HepG2 (cell line): ENCODE results near the gene MIEF1. TPM values are rescaled to one million over a fixed set of nuclear protein-coding genes. Genes with fewer than 3 reads are reported as not detected.

Experiments used
- GZF1 ChIP-seq: sonication (generic); formaldehyde crosslinking; IDR thresholded peaks from 2 replicates; pipeline ENCODE4 v1.5.1; 2020; ENCODE audit warnings: mild to moderate bottlenecking, missing genetic modification reagents
- HNRNPL ChIP-seq: fragments of 200-400 bp; formaldehyde crosslinking; IDR thresholded peaks from 2 replicates; pipeline ENCODE4 v1.6.1; 2017; ENCODE audit warnings: mild to moderate bottlenecking, low read depth, low read length
- IRX3 ChIP-seq: sonication (generic); formaldehyde crosslinking; IDR thresholded peaks from 2 replicates; pipeline ENCODE4 v1.8.1; 2023; ENCODE audit warnings: mild to moderate bottlenecking, low read depth, missing genetic modification reagents, borderline replicate concordance
- MBD4 ChIP-seq: IDR thresholded peaks from 2 replicates; pipeline ENCODE4 v1.6.1; 2012; ENCODE audit warnings: low read length, inconsistent platforms, borderline replicate concordance
- MXI1 ChIP-seq: IDR thresholded peaks from 3 replicates; pipeline ENCODE4 v1.6.1; 2012; ENCODE audit warnings: low read depth, low read length, inconsistent platforms, borderline replicate concordance
- RARA ChIP-seq: IDR thresholded peaks from 2 replicates; pipeline ENCODE4 v1.6.1; 2016; ENCODE audit warnings: missing genetic modification reagents, missing compliant biosample characterization
- SAP130 ChIP-seq: IDR thresholded peaks from 2 replicates; pipeline ENCODE4 v1.6.1; 2016; ENCODE audit warnings: low read depth
- ZNF12 ChIP-seq: sonication (generic); formaldehyde crosslinking; IDR thresholded peaks from 2 replicates; pipeline ENCODE4 v1.5.0; 2020; ENCODE audit warnings: missing genetic modification reagents
- ZNF121 ChIP-seq: sonication (generic); formaldehyde crosslinking; IDR thresholded peaks from 2 replicates; pipeline ENCODE4 v1.5.0; 2020; ENCODE audit warnings: mild to moderate bottlenecking, missing genetic modification reagents
- ZNF788 ChIP-seq: sonication (generic); formaldehyde crosslinking; IDR thresholded peaks from 2 replicates; pipeline ENCODE4 v1.5.0; 2020; ENCODE audit warnings: mild to moderate bottlenecking, missing genetic modification reagents, borderline replicate concordance
- polyA plus RNA-seq, 8 experiments: library from polyadenylated mRNA; depleted of rRNA in 3 of 8; stranded (reverse) in 7 of 8; unstranded in 1 of 8; fragments of >200 nt; fragmentation: Illumina TruSeq in 4 of 8; extraction: Trizol in 4 of 8; gene quantifications; 2 replicates each; pipeline versions ENCODE4 v1.2.1 to v1.2.3, GENCODE V29; 2011 to 2016; ENCODE audit warnings: low read depth in 4 of 8, missing spikeins in 1 of 8, mixed read lengths in 1 of 8; ENCODE audit not compliant: insufficient read depth in 1 of 8
- total RNA-seq, 5 experiments: library from RNA; depleted of rRNA; stranded (reverse); fragments of >200 nt; fragmentation: Illumina TruSeq; extraction: Trizol; gene quantifications; 2 replicates each; pipeline ENCODE4 v1.2.3, GENCODE V29; 2016; ENCODE audit warnings: low read depth in 1 of 5
- TF ChIP-seq, protein P1 (sequence below): IDR thresholded peaks from 2 replicates; pipeline ENCODE4 v1.6.1; 2016; ENCODE audit warnings: low read depth
- TF ChIP-seq, protein P2 (sequence below): IDR thresholded peaks from 2 replicates; pipeline ENCODE4 v1.4.0; 2020; ENCODE audit warnings: mild to moderate bottlenecking, missing genetic modification reagents
- TF ChIP-seq, protein P3 (sequence below): sonication (generic); formaldehyde crosslinking; IDR thresholded peaks from 2 replicates; pipeline ENCODE4 v1.4.0; 2020; ENCODE audit warnings: missing genetic modification reagents, borderline replicate concordance
- TF ChIP-seq, protein P4 (sequence below): sonication (generic); formaldehyde crosslinking; IDR thresholded peaks from 2 replicates; pipeline ENCODE4 v1.4.0; 2020; ENCODE audit warnings: missing genetic modification reagents

The MIEF1 gene
- total and polyA plus RNA-seq, 2 of the 13 experiments (the other 11 are each of a cell fraction or from before 2014, with no cell fraction given): 21.7 to 34.8 TPM

DNA sequence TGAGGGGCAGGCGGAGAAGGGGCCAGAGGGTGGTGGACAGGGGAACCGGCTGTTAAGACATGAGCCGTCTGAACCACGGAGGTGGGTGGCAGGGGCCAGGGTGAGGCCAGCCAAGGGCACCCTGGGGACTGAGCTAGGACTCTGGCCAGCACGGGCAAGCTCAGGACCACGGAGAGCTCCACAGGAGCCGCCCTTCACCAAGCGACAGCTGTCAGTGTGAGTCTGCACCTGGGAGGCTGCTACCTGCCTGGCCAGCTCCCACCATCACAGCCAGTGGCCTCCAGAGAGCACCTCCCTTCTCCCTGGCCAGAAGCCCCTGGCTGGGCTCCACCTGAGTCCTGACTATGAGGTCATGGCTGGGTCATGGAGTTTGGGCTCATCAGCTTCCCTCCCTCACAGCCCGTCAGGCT, 23.6 kb upstream of the MIEF1 start (continued):
- TF ChIP-seq ZNF12 (peak; percentile 72), IRX3 (CRISPR knock-in tag) (no peak), SAP130 (CRISPR knock-in tag) (peak; percentile 89), GZF1 (CRISPR knock-in tag) (0 out of 2 replicates have a peak, but pooled peaks have one; percentile 39), ZNF788 (CRISPR knock-in tag) (peak; percentile 45; the same call in 1 of the 2 replicates), MBD4 (no peak), RARA (peak; percentile 69), ZNF121 (CRISPR knock-in tag) (no peak), HNRNPL (0 out of 2 replicates have a peak, but pooled peaks have one; percentile 46), MXI1 (peak; percentile 69; the same call in 1 of the 3 replicates)
- TF ChIP-seq, protein P1, sequence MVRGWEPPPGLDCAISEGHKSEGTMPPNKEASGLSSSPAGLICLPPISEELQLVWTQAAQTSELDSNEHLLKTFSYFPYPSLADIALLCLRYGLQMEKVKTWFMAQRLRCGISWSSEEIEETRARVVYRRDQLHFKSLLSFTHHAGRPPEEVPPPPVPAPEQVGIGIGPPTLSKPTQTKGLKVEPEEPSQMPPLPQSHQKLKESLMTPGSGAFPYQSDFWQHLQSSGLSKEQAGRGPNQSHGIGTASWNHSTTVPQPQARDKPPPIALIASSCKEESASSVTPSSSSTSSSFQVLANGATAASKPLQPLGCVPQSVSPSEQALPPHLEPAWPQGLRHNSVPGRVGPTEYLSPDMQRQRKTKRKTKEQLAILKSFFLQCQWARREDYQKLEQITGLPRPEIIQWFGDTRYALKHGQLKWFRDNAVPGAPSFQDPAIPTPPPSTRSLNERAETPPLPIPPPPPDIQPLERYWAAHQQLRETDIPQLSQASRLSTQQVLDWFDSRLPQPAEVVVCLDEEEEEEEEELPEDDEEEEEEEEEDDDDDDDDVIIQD (CRISPR knock-in tag): no peak
- TF ChIP-seq, protein P2, sequence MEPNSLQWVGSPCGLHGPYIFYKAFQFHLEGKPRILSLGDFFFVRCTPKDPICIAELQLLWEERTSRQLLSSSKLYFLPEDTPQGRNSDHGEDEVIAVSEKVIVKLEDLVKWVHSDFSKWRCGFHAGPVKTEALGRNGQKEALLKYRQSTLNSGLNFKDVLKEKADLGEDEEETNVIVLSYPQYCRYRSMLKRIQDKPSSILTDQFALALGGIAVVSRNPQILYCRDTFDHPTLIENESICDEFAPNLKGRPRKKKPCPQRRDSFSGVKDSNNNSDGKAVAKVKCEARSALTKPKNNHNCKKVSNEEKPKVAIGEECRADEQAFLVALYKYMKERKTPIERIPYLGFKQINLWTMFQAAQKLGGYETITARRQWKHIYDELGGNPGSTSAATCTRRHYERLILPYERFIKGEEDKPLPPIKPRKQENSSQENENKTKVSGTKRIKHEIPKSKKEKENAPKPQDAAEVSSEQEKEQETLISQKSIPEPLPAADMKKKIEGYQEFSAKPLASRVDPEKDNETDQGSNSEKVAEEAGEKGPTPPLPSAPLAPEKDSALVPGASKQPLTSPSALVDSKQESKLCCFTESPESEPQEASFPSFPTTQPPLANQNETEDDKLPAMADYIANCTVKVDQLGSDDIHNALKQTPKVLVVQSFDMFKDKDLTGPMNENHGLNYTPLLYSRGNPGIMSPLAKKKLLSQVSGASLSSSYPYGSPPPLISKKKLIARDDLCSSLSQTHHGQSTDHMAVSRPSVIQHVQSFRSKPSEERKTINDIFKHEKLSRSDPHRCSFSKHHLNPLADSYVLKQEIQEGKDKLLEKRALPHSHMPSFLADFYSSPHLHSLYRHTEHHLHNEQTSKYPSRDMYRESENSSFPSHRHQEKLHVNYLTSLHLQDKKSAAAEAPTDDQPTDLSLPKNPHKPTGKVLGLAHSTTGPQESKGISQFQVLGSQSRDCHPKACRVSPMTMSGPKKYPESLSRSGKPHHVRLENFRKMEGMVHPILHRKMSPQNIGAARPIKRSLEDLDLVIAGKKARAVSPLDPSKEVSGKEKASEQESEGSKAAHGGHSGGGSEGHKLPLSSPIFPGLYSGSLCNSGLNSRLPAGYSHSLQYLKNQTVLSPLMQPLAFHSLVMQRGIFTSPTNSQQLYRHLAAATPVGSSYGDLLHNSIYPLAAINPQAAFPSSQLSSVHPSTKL: peak; percentile 34; the same call in 1 of the 2 replicates
- TF ChIP-seq, protein P3, sequence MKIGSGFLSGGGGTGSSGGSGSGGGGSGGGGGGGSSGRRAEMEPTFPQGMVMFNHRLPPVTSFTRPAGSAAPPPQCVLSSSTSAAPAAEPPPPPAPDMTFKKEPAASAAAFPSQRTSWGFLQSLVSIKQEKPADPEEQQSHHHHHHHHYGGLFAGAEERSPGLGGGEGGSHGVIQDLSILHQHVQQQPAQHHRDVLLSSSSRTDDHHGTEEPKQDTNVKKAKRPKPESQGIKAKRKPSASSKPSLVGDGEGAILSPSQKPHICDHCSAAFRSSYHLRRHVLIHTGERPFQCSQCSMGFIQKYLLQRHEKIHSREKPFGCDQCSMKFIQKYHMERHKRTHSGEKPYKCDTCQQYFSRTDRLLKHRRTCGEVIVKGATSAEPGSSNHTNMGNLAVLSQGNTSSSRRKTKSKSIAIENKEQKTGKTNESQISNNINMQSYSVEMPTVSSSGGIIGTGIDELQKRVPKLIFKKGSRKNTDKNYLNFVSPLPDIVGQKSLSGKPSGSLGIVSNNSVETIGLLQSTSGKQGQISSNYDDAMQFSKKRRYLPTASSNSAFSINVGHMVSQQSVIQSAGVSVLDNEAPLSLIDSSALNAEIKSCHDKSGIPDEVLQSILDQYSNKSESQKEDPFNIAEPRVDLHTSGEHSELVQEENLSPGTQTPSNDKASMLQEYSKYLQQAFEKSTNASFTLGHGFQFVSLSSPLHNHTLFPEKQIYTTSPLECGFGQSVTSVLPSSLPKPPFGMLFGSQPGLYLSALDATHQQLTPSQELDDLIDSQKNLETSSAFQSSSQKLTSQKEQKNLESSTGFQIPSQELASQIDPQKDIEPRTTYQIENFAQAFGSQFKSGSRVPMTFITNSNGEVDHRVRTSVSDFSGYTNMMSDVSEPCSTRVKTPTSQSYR (CRISPR knock-in tag): peak; percentile 53; the same call in 1 of the 2 replicates
- TF ChIP-seq, protein P4, sequence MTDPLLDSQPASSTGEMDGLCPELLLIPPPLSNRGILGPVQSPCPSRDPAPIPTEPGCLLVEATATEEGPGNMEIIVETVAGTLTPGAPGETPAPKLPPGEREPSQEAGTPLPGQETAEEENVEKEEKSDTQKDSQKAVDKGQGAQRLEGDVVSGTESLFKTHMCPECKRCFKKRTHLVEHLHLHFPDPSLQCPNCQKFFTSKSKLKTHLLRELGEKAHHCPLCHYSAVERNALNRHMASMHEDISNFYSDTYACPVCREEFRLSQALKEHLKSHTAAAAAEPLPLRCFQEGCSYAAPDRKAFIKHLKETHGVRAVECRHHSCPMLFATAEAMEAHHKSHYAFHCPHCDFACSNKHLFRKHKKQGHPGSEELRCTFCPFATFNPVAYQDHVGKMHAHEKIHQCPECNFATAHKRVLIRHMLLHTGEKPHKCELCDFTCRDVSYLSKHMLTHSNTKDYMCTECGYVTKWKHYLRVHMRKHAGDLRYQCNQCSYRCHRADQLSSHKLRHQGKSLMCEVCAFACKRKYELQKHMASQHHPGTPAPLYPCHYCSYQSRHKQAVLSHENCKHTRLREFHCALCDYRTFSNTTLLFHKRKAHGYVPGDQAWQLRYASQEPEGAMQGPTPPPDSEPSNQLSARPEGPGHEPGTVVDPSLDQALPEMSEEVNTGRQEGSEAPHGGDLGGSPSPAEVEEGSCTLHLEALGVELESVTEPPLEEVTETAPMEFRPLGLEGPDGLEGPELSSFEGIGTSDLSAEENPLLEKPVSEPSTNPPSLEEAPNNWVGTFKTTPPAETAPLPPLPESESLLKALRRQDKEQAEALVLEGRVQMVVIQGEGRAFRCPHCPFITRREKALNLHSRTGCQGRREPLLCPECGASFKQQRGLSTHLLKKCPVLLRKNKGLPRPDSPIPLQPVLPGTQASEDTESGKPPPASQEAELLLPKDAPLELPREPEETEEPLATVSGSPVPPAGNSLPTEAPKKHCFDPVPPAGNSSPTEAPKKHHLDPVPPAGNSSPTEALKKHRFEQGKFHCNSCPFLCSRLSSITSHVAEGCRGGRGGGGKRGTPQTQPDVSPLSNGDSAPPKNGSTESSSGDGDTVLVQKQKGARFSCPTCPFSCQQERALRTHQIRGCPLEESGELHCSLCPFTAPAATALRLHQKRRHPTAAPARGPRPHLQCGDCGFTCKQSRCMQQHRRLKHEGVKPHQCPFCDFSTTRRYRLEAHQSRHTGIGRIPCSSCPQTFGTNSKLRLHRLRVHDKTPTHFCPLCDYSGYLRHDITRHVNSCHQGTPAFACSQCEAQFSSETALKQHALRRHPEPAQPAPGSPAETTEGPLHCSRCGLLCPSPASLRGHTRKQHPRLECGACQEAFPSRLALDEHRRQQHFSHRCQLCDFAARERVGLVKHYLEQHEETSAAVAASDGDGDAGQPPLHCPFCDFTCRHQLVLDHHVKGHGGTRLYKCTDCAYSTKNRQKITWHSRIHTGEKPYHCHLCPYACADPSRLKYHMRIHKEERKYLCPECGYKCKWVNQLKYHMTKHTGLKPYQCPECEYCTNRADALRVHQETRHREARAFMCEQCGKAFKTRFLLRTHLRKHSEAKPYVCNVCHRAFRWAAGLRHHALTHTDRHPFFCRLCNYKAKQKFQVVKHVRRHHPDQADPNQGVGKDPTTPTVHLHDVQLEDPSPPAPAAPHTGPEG (CRISPR knock-in tag): 0 out of 2 replicates have a peak, but pooled peaks have one; percentile 39
